Stimulated activated CD4-positive, alpha-beta T cell treated with anti-CD3 and anti-CD28 coated beads, Interleukin-4, amount 100 ng/mL, for 24 hours (primary cell): ENCODE results near the gene TSPAN4.
A peak's percentile ranks its signal among the peaks of the same experiment; 100 is the strongest.

ENCODE experiments used
- DNase-seq: peaks from one replicate; pipeline ENCODE4 v3.0.0-alpha.2; 2020

Gene TSPAN4

DNA sequence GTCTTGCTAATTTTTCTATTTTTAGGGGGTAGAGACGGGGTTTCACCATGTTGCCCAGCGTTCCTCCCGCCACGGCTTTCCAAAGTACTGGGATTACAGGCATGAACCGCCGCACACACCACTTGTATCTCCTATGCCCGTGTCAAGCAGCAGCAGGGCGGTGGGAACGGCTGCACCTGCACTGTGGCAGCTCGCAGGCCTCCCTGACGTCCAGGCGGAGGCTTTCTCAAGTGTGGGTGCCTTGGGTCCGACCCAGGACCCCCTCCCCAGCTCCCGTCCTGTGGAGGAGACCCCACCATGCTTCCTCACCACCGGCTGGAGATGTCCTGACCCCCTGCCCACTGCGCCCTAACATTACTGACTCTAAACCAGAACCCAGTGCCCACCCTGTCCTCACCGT is 25.7 kb downstream of the TSPAN4 start:
- no peak for DNase-seq

DNA sequence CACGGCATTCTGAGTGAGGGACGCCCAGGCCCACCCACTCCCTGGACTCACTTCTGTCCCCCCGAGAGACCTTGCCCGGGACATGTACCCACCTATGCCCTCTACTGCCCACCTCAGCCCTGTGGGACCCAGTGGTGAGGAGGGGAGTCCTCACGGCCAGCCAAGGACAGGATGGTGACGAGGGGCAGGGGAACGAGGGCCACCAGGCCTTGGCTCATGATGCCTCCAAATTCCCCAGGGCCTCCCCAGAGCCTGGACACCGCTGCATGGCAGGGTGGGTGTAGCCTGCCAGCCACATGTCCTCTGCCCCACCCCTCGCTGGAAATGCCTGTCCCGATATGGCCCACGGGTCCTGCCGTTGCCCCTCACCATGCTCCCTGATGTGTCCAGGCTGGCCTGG is 26.1 kb downstream of the TSPAN4 start:
- no peak for DNase-seq

DNA sequence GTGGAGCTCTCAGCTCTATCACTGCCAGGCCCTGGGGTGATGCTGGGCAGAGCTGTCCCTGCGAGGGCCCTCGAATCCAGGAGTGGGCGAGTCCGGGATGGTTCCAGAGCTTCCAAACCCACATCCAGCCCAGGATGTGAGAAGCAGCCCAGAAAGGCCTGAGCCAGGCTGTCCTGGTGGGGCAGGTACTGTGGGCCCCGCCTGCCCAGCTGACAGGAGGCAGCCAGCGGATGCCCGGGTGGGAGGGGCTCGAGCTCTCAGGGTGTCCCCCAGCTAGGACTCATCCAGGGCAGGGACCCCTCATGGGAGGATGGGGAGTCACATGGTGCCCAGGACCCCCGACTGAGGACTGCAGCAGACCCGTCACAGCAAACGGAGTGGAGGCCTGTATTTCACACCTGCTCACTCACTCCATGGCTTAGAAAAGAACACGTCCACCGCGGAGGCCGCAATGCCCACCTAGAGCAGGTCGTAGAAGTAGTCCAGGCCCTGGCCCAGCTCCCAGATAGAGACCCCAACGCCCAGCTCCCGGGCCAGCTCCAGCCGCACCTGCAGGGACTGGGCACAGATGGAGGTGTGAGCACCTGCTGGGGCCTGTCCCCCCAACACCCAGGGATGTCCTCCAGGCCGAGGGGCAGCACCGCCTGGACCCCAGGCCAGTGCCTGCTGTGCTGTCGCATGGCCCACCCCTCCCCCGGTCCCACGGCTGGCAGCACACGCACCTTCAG is 26.9 kb downstream of the TSPAN4 start:
- no peak for DNase-seq

DNA sequence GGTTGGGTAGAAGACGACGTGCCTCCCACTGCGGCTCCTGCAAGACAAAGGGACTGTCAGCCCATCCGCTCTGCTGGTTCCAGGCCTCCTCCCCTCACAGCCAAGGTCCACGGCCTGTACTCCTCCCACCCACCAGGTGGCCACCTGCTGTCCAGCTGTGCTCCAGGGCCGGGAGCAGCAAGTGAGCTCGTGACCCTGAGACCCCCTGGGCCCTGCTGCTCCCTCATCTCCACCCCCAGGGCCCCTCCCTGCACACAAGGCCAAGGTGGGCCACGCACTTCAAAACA is 27.4 kb downstream of the TSPAN4 start:
- DNase-seq, result no peak

DNA sequence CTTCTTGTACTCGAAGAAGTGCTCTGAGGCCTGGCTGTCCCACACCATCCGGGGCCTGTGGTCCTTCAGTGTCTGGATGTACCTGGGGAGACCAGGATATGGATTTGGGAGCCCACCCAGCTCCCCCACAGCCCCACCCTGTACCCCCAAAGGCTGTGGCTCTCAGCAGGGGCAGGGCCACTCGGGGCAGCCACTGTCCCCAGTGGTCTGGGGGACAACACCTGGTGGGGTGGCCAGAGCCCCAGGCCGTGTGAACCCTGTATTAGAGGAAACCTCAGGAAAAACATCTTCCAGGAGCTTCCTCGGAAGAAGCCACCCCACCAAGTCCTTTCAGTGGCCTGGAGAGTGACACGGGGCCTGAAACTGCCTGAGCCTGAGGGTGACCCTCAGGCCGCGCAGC is 27.8 kb downstream of the TSPAN4 start:
- DNase-seq, result no peak

DNA sequence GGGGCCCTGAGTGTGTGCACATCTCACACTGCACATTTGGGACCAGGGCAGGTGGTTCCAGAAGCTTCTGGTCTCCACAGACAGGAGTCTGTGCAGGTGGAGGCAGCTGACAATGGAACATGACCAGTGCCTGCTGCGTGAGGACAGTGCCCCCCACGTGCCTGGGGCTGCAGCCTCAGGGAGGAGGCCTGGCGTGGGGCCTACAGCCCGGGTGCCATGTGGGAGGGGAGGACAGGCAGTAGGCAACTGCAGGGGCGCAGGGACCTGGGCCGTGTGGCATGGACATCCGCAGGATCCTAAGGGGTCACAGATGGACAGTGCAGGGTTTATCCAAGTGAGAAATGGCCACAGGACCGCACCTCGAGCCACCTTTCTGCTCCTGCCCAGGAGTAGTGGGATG is 28.8 kb downstream of the TSPAN4 start:
- DNase-seq, result no peak

DNA sequence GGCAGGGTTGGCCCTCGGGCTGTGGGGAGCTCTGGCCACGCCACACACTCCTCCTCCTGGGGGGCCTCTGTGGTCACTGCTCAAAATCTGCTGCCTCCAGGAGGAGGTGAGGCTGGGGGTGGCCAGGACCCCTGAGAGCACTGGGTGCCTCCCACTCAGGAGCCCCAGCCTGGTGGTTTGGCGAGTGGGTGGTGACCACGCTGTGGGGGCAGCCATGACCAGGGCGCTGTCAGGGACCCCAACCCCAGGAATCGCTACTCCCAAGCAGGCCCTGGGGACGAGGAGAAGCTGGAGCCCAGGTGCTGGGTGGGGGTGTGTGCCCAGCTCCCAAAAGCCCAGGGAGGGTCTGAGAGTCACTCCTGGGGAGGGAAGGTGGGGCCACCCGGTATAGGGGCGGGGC is 30.1 kb downstream of the TSPAN4 start:
- DNase-seq, result no peak

DNA sequence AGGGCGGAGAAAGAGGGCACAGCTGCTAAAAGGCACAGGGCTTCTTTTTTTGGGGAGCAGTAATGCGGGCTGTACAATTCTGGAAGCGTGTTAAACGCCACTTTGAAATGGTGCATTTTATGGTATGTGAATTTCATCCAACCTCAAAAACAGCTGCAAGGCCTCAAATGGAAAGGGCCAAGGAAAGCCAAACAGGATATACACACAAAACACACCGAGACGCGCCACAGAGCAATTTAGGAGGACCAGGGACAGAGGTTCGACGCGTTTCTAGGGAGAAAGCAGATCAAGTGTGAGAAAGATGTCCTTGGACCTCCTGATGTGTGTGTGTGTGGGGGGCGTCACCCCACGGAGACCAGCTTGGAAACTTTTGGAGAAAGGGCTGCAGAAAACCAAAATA is 31.1 kb downstream of the TSPAN4 start:
- no peak for DNase-seq

DNA sequence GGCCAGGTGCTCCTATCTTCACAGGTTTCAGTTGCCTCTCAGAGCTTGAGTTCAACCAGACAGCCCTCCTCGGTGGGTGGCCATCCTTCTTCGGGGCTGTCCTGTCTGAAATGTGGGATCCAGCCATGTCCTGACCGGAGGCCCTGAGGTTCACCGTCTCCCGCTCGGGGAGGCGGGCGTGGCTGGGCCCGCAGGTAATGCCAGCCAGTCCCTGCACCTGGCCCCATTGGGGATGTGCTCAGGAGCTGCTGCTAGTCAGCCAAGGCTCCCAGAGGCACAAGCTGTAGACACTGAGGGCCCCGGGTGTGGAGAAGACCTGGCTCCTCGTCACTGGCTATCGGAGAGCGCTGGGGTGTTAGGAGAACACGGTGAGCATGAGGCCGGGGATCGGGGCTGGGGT is 32.6 kb downstream of the TSPAN4 start:
- no peak for DNase-seq

DNA sequence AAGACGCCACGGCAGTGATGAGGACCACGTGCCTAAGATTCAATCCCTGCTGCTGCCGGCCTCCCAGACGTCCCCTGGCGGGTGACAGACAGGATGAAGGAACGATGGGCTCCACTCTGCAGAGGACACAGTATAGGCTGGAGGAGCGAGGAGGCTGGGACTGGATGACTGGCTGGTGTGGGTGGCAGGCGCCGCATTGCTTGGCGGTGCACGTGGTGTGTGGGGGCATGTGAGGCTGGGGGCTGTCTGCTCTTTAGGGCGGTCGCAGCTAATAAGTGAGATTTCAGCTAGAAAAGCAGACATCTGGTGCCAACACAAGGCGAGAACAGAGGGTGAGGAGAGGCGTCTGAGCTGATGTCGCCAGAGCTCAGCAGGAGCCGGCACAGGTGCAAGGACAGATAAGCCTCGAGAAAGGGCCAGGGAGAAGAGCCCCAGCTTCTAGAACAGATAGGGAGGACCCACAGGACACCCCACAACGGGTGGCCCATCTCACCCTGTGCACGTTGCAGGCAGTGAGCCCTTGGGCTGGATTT is 33.2 kb downstream of the TSPAN4 start:
- DNase-seq, result no peak

DNA sequence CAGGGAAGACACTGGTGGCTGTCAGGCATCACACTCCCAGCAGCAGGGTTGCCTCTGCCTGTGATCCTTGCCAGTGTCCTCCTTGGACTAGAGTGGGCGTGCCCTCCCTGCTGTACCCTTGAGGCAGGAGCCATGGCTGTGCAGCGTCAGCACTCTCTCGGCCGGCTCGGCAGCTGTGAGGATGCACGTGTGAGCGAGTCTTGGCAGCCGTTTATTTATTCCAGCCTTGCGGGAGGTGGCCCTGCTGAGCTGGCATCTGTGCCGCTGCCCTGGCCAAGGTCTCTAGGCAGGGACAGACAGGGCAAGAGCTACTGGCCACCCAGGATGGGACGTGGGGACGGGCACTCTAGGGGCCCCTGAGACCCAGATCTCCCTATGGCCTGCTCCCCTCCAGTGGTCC is 33.9 kb downstream of the TSPAN4 start:
- no peak for DNase-seq

DNA sequence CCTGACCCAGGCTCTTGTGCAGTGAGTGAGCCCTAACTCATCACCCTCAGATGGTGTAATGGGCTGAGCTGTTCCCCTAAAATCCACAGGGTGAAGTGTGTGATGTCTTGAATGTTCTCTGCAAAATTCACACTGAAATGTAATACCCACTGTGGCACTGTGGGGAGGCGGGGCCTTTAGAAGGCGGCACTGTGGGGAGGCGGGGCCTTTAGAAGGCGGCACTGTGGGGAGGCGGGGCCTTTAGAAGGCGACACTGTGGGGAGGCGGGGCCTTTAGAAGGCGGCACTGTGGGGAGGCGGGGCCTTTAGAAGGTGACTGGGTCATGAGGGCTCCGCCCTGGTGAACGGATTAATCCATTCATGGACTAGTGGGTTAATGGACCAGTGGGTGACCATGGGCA is 34.9 kb downstream of the TSPAN4 start:
- DNase-seq, result peak; percentile 25

DNA sequence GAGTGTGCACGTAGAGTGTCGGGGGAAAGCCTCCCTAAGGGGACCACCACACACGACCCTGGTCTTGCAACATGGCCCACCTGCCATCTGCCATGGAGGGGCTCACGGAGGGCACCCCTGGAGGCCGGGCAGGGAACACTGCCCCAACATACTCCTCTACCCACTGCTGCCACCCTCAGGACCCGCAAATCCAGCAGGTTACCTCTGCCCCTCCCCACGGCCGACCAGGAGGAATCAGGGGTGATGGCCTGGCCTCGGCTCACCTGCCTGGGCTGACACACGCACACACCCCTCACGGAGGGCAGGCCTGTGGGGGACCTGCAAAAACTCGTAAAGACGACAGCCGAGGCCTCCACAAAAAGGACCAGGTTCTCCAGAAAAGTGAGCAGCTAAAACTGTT is 37.8 kb downstream of the TSPAN4 start:
- no peak for DNase-seq

DNA sequence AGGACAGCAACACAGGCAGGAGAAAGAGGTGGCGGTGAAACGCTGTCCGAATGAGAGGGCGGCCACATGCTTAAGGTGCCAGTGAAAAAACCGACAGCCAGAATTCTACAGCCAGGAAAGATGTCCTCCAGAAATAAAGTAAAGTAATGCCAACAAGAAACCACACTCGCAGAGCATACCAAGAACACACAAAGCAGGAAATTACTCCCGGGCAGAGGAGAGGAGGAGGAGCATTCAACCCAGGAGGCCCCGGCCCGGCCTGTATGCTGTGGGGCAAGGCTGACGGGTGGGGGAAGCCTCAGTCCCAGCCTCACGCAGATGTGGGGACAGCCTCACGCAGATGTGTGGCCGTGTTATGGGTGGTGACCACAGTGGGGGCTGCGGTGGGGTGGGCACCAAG is 39.9 kb downstream of the TSPAN4 start:
- no peak for DNase-seq

DNA sequence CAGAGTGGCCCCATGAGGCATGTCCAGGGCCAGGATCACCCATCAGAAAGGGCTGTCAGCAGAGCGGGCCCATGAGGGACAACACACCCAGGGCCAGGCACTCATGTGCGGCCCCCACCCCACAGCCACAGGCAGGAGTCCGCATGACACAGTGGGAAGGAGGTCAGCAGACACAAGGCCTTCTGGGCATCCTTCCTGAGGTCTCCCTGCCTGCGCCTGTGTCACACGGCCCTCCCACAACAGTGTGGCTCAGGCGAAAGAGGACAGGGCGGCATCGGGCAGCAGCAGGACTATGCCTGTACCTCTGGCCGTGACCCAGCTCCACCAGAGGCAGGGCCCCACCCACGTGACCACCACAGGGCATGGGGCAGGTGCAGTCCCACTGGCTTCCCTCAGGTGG is 40.9 kb downstream of the TSPAN4 start:
- no peak for DNase-seq

DNA sequence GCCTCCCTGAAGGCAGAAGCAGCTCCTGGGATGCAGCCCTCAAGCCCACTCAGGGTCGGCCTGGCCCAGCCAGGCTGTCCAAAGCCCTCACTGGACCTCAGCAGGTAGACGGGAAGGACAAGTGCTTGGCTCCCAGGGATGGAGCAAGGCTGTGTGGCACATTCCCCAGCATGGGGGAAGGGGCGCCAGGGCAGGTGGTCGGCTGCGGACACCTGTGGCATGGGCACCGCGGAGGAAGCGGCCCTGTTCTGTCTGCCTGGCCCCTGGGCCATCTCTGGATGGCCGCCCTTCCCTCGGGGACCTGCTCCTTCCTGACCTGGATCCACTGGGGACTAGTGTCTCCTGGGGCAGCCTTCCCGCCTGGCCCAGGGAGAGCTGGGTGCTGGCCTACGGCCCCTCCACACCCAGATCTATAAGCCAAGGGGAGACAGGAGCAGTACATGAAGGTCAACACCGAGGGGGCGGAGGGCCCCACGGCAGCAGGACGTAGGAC is 42.0 kb downstream of the TSPAN4 start:
- no peak for DNase-seq

DNA sequence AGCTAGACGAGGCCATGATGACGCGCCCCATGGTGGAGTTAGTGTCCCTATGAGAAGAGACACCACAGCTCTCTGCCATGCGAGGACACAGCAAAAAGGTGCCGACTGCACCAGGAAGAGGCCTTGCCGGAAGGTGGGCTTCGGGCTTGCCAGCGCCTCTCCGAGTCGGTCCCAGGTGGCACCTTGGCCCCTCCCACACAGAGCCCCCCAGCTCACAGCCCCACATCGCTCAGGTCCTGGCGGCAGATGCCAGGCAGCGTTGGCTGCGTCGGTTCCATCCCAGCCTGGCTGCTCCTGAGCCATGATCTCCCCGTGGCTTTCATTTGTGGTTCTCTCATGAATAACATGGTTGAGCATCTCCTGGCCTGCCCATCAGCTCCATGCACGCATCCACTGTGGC is 43.9 kb downstream of the TSPAN4 start:
- no peak for DNase-seq

DNA sequence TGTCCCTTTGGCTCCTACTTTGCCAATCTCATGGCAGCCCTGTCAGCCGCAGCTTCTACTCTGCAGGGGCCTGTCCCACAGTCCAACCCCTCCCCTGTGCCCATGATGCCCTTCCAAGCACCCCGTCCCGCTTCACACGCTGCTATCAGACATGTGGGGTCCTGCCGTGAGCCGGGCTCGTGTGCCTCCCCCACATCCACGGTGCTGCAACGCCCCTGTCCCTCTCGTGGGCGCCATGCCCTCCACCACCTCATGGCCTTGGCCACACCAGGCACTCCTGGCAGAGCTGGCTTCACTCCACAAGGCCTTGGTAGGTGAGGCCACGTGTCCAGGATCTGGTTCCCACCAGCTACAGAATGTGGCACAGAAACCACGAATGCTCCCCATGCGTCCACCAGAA is 44.9 kb downstream of the TSPAN4 start:
- no peak for DNase-seq

DNA sequence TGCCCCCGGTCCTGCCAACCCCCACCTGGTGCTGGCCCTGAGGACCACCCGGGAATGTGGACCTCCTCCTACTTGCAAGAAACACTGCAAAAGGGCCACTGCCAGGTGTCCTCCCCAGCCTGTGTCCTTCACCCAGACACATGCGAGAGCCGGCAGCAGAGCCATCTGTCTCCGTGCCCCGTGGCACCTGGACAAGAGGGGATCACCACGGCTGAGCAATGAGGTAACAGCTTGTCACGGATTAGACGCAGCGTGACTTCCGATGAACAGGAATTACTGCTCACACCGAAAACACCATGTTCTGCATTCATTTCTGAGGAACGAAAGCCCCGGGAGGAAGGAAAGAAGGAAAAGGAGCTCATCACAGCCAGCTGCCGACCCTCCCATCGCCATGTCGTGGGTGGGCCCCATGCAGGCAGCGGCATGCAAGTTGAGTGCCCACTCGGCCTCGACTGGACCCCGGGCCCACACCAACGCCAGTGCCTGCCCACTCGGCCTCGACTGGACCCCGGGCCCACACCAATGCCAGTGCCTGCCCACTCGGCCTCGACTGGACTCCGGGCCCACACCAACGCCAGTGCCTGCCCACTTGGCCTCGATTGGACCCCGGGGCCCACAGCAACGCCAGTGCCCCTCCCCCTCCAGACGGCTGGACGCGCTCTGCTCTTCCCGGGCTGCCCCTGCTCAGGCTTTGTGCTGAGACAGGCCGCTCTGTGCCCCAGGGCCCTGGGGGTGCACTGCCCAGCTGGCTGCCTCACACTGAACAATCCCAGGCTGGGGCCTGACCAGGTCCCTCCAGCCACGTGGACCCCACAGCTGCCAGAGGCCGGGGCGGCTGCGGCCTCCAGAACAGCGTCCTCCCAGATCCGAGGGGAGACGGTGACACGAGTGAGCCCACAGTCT is 45.9 kb downstream of the TSPAN4 start:
- no peak for DNase-seq

DNA sequence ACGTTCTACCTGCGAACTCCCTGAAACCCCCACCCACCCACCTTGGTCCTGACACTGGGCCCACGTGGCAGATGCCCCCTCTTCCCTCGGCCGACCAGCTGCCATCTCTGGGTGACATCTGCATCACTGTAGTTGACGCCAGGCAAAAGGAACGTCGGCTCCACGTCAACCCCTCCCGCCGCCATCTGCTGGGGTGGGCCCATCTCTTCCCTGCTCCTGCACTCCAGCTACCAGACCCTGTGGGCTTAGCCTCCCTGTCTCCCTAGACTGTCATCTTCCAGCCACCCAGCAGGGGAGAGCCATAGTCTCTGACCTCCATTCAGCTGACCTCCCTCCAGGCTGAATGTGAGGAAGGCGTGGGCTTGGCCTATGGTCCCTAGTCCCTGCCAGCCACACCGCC is 46.6 kb downstream of the TSPAN4 start:
- no peak for DNase-seq

DNA sequence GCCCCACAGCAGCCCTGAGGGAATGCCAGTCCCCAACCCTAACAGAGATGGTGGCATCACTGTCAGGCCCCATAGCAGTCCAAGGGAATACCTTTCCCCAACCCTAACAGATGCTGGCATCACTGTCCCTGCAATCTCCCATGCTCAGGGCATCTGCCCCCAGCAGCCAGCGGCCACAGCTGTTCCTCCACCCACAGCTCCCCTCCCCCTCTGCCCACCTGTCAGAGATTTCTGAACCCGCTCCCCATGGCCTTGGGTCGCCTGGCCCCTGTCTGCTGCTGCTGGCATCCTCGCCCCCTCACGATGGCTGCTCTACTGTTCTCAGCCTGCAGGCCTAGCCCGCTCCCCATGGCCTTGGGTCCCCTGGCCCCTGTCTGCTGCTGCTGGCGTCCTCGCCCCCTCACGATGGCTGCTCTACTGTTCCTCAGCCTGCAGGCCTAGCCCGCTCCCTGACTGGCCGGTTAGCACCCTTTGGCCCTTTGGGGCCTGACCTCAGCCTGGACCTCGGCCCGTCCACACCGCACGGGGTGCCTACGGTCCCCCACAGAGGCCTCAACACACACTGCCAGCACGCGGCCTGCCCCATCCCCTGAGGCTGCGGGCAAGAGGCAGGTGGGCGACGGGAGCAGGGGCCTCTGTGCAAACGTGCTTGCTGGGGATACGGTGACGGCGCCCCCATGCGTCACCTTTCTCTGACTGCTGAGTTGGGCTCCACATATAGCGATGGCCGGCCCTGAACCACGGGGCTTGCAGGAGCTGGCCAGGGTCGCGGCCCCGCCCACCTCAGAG is 47.2 kb downstream of the TSPAN4 start:
- no peak for DNase-seq

DNA sequence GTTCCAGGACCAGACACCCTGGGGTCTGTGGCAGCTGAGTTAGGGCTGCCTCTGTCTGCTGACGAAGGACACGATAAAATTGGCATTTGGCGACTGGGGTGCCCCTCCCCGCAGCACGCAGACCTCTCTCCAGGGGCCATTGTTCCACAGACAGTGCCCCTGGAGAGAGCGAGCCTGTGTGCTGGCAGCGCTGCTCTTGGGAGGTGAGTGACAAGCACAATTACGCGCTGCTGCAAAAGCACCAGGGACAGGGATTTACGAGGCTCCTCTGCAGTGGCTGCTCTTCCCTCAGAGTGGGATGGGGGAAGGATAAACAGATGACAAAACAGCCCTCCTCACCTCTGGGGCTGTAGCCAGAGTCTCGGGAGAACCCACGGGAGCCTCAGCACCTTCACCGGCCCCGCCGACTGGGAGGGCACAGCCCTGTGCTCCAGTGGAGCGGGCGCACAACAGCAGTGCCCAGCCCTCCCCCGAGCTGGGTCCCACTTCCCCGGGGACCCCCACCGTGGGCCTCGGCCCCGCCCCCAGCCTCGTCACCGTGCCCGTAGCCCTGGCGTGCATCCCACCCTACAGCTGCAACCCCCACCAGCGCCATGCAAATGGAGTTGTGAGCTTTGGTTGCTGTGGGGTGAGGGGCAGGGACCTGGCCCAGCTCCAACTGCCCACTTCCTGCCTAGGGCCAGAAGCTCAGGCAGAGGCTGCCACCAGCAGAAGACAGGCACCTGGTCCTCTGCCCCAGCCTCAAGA is 48.3 kb downstream of the TSPAN4 start:
- DNase-seq, result no peak
